ENCODE measurements around the gene ARSD. TPM values are rescaled to one million over a fixed set of nuclear protein-coding genes. Genes with fewer than 3 reads are reported as not detected.

Gene ARSD
- polyA plus RNA-seq, 1 of the 3 experiments (the other 2 are of a cell fraction), result 19.8 TPM

GRCh38 chrX:2878563-2878962, 50.6 kb downstream of the ARSD start:
- no peak for DNase-seq
- Histone ChIP-seq H3K9ac (no peak overlapping the region), H3K27me3 (ENCODE audit: insufficient read depth) (no peaks in the 10 kb centered on the region; the same call in 1 of the 2 replicates), H3K4me1 (ENCODE audit: control insufficient read depth in 1 of 2, insufficient read depth in 2 of 2, low read depth in 1 of 2, low read length in 1 of 2) (no peaks in the 10 kb centered on the region), H3K27ac (ENCODE audit: low read depth in 2 of 2, low read length in 1 of 2) (no peak overlapping the region), H3K4me3 (ENCODE audit: low read depth in 2 of 2, low read length in 1 of 2) (no peak overlapping the region), H3K9me3 (no peaks in the 10 kb centered on the region), H3K9me2 (no peaks in the 10 kb centered on the region), H2AFZ (ENCODE audit: low read depth) (no peak overlapping the region), H3K4me2 (no peak overlapping the region), H3F3A (replicated peaks; ENCODE audit: insufficient read depth) (no peaks in the 10 kb centered on the region), H4K20me1 (ENCODE audit: insufficient read depth) (no peaks in the 10 kb centered on the region), H3K79me2 (ENCODE audit: insufficient read depth) (no peaks in the 10 kb centered on the region), H3K36me3 (replicated peaks in 1 of 2; ENCODE audit: control insufficient read depth in 1 of 2, insufficient read depth in 2 of 2, low read length in 1 of 2) (no peaks in the 10 kb centered on the region)
- ChIA-PET POLR2A (no interaction called here), CTCF (no interaction called here)
- 13% methylated on average over 2 of the region's 2 CpGs for WGBS (ENCODE audit: low lambda C conversion rate)
- TF ChIP-seq YY1 (IDR thresholded peaks at IDR 0.05; ENCODE audit: low read depth) (no peak), TCF12 (IDR thresholded peaks at IDR 0.05) (no peak), MXI1 (IDR thresholded peaks at IDR 0.05; ENCODE audit: low read depth, low read length) (no peak), GABPA (IDR thresholded peaks at IDR 0.05; ENCODE audit: low read depth) (no peak), NRF1 (IDR thresholded peaks at IDR 0.05; ENCODE audit: low read depth, low read length) (no peak), REST (IDR thresholded peaks at IDR 0.05; ENCODE audit: low read depth, low read length) (no peak), TAF1 (IDR thresholded peaks at IDR 0.05; ENCODE audit: borderline replicate concordance, low read depth, low read length) (no peak), PBX3 (IDR thresholded peaks at IDR 0.05) (no peak), IRF3 (IDR thresholded peaks at IDR 0.05; ENCODE audit: low read depth, low read length) (no peak), RCOR1 (IDR thresholded peaks at IDR 0.05; ENCODE audit: low read length) (no peak), NFIC (IDR thresholded peaks at IDR 0.05; ENCODE audit: borderline replicate concordance) (no peak), GATA2 (CRISPR knock-in tag; IDR thresholded peaks at IDR 0.05) (no peak), SMC3 (IDR thresholded peaks at IDR 0.05; ENCODE audit: low read depth, low read length) (no peak), FOSL2 (IDR thresholded peaks at IDR 0.05; ENCODE audit: borderline replicate concordance, low read depth) (no peak), RAD21 (IDR thresholded peaks at IDR 0.05; ENCODE audit: low read length) (no peak)
- TF ChIP-seq, protein P1, sequence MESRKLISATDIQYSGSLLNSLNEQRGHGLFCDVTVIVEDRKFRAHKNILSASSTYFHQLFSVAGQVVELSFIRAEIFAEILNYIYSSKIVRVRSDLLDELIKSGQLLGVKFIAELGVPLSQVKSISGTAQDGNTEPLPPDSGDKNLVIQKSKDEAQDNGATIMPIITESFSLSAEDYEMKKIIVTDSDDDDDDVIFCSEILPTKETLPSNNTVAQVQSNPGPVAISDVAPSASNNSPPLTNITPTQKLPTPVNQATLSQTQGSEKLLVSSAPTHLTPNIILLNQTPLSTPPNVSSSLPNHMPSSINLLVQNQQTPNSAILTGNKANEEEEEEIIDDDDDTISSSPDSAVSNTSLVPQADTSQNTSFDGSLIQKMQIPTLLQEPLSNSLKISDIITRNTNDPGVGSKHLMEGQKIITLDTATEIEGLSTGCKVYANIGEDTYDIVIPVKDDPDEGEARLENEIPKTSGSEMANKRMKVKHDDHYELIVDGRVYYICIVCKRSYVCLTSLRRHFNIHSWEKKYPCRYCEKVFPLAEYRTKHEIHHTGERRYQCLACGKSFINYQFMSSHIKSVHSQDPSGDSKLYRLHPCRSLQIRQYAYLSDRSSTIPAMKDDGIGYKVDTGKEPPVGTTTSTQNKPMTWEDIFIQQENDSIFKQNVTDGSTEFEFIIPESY (IDR thresholded peaks at IDR 0.05; ENCODE audit: borderline replicate concordance, low read depth), result no peak
- TF ChIP-seq, protein P2, sequence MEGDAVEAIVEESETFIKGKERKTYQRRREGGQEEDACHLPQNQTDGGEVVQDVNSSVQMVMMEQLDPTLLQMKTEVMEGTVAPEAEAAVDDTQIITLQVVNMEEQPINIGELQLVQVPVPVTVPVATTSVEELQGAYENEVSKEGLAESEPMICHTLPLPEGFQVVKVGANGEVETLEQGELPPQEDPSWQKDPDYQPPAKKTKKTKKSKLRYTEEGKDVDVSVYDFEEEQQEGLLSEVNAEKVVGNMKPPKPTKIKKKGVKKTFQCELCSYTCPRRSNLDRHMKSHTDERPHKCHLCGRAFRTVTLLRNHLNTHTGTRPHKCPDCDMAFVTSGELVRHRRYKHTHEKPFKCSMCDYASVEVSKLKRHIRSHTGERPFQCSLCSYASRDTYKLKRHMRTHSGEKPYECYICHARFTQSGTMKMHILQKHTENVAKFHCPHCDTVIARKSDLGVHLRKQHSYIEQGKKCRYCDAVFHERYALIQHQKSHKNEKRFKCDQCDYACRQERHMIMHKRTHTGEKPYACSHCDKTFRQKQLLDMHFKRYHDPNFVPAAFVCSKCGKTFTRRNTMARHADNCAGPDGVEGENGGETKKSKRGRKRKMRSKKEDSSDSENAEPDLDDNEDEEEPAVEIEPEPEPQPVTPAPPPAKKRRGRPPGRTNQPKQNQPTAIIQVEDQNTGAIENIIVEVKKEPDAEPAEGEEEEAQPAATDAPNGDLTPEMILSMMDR (IDR thresholded peaks at IDR 0.05), result no peak

Data from SK-N-SH (cell line).